DND-41 (cell line): ENCODE results near the gene ASIC3.

ENCODE experiments used
- ATAC-seq: fragments of 200-7000 bp; cut with Tn5 transposase; 3 replicates; pipeline ENCODE4 v1.9.1; 2021; ENCODE audit warnings: low read depth; ENCODE audit not compliant: insufficient read depth
- DNase-seq: peaks from one replicate; pipeline ENCODE4 v3.0.0-alpha.2; 2020
- H2AFZ ChIP-seq: 2 replicates; pipeline ENCODE4 v1.6.0; 2012; ENCODE audit warnings: low read depth, low read length
- H3K27ac ChIP-seq: 2 replicates; pipeline ENCODE4 v1.5.1; 2012; ENCODE audit warnings: low read length, inconsistent platforms
- H3K27me3 ChIP-seq: fragments of 200-600 bp; sonication (generic); 2 replicates; pipeline ENCODE4 v1.6.0; 2012; ENCODE audit warnings: low read length, mild to moderate bottlenecking, inconsistent platforms; ENCODE audit not compliant: insufficient read depth, poor library complexity
- H3K36me3 ChIP-seq: 2 replicates; pipeline ENCODE4 v1.5.1; 2012; ENCODE audit warnings: low read length, inconsistent platforms; ENCODE audit not compliant: insufficient read depth
- H3K4me1 ChIP-seq: 2 replicates; pipeline ENCODE4 v1.5.1; 2012; ENCODE audit warnings: mild to moderate bottlenecking, low read length; ENCODE audit not compliant: insufficient read depth
- H3K4me2 ChIP-seq: 2 replicates; pipeline ENCODE4 v1.6.0; 2012; ENCODE audit warnings: mild to moderate bottlenecking, moderate library complexity, low read length, inconsistent platforms; ENCODE audit not compliant: insufficient read depth
- H3K4me3 ChIP-seq, 2 experiments: fragments of 200-600 bp in 1 of 2; shearing (Covaris generic) in 1 of 2; 2 replicates each; pipeline ENCODE4 v1.5.1; 2012 to 2016; ENCODE audit warnings: inconsistent platforms in 2 of 2, low read length in 2 of 2, mild to moderate bottlenecking in 2 of 2, low read depth in 1 of 2, moderate library complexity in 1 of 2
- H3K79me2 ChIP-seq: 2 replicates; pipeline ENCODE4 v1.6.0; 2012; ENCODE audit warnings: low read length, inconsistent platforms; ENCODE audit not compliant: insufficient read depth
- H3K9ac ChIP-seq: 2 replicates; pipeline ENCODE4 v1.6.0; 2012; ENCODE audit warnings: low read depth, mild to moderate bottlenecking, inconsistent platforms, low read length, moderate library complexity
- H3K9me3 ChIP-seq: 2 replicates; pipeline ENCODE4 v1.5.1; 2012; ENCODE audit warnings: low read length, moderate library complexity, mild to moderate bottlenecking, inconsistent platforms; ENCODE audit not compliant: insufficient read depth, severe bottlenecking
- H4K20me1 ChIP-seq: 2 replicates; pipeline ENCODE4 v1.6.0; 2012; ENCODE audit warnings: low read length; ENCODE audit not compliant: insufficient read depth
- CTCF ChIP-seq: IDR thresholded peaks from 2 replicates; pipeline ENCODE4 v1.5.1; 2012; ENCODE audit warnings: borderline replicate concordance, low read length, moderate library complexity, mild to moderate bottlenecking; ENCODE audit not compliant: poor library complexity, severe bottlenecking; ENCODE audit errors: extremely low read depth
- EZH2 ChIP-seq: IDR thresholded peaks from 3 replicates; pipeline ENCODE4 v1.6.1; 2012; ENCODE audit warnings: borderline replicate concordance, low read depth, mild to moderate bottlenecking, moderate library complexity, low read length, inconsistent platforms; ENCODE audit not compliant: severe bottlenecking

Gene ASIC3

DNA sequence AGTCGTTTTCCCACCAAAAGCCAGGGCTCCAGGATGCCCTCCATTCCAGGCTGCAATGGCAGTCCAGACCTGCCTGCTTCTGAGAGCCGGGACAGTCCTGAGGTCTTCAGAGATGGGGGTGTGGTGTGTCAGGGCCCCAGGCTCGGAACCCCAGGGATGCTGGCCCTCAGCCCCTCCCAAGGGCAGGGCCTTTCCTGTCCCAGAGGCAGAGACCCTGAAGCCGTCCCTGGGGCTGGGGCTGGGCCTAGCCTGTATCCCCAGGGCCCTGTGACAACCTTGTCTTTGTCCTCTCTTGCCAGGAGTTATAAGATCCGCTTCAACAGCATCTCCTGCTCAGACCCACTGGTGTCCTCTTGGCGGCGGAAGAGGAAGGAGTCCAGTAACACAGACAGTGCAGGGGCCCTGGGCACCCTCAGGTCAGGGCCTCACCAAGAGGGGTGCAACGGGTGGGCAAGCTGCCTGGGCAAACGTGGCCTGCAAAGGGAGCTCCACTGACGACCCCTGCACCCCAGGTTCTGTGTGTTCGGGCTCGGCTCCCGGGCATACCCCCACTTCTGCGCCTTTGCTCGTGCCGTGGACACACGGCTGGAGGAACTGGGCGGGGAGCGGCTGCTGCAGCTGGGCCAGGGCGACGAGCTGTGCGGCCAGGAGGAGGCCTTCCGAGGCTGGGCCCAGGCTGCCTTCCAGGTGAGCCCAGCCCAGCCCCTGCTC lies 41.6 kb upstream of the ASIC3 start:
- H3K9me3 ChIP-seq: no peaks in the 10 kb centered on the region
- TF ChIP-seq EZH2: no peak
- no peak for TF ChIP-seq CTCF
- no peak overlapping the region for H2AFZ ChIP-seq
- no peaks in the 10 kb centered on the region for H3K27me3 ChIP-seq
- peaks cover 25% of the 10 kb centered on the region for H3K4me1 ChIP-seq
- H3K4me2 ChIP-seq: no peak overlapping the region
- DNase-seq: no peak
- H3K27ac ChIP-seq: no peak overlapping the region
- H3K36me3 ChIP-seq: no peaks in the 10 kb centered on the region
- no peaks in the 10 kb centered on the region for H3K79me2 ChIP-seq
- no peak overlapping the region for H3K9ac ChIP-seq
- H3K4me3 ChIP-seq: no peak overlapping the region
- no peaks in the 10 kb centered on the region for H4K20me1 ChIP-seq
- no peak for ATAC-seq

- DNase-seq (no peak), ATAC-seq (no peak)
- Histone ChIP-seq H3K79me2 (no peaks in the 10 kb centered on the region), H3K27me3 (no peaks in the 10 kb centered on the region), H3K36me3 (no peaks in the 10 kb centered on the region), H3K4me2 (peak overlapping the region; percentile 67), H2AFZ (no peak overlapping the region), H4K20me1 (no peaks in the 10 kb centered on the region), H3K9me3 (no peaks in the 10 kb centered on the region), H3K27ac (no peak overlapping the region), H3K4me1 (peaks cover 25% of the 10 kb centered on the region), H3K9ac (peak overlapping the region; percentile 72; the same call in 1 of the 2 replicates), H3K4me3 (peak overlapping the region in 1 of 2 experiments; percentile 59; a peak in 2 of 4 replicates)
- TF ChIP-seq CTCF: no peak
- TF ChIP-seq EZH2: no peak
Observed at GRCh38 chr7:151007469-151007898, 40.8 kb upstream of the ASIC3 start.

DNA sequence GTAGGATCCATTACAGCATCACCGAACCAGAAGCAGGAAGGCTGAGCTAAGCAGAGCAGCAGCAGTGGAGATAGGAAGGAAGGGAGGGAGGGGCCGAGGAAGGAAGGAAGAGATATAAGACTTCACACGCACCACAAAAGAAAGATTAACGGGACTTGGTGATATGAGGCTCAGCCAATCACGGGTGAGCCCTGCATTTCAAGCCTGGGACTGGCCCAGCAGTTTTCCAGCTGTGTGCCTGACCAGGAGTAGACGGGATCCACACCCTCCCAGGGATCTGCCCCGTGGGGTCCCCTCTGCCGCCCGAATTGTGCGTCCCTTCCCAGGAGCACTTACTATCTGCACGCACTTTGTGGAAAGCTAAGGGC lies 40.2 kb upstream of the ASIC3 start:
- TF ChIP-seq EZH2 (no peak), CTCF (peak; percentile 4)
- Histone ChIP-seq H3K9ac (peak overlapping the region; percentile 72), H3K4me1 (peaks cover 25% of the 10 kb centered on the region)

More for the DNA sequence above, 40.2 kb upstream of the ASIC3 start:
- no peaks in the 10 kb centered on the region for H3K9me3 ChIP-seq
- no peaks in the 10 kb centered on the region for H4K20me1 ChIP-seq
- peak overlapping the region; percentile 67 for H3K4me2 ChIP-seq
- no peaks in the 10 kb centered on the region for H3K79me2 ChIP-seq
- H3K4me3 ChIP-seq: peak overlapping the region; percentile 18 to 59; a peak in 3 of 4 replicates
- peak; percentile 43 for DNase-seq
- peak overlapping the region; percentile 64 for H2AFZ ChIP-seq
- peak; percentile 55 for ATAC-seq
- H3K27me3 ChIP-seq: no peaks in the 10 kb centered on the region
- peak overlapping the region; percentile 57 for H3K27ac ChIP-seq
- H3K36me3 ChIP-seq: no peaks in the 10 kb centered on the region
